Sigmoid colon (tissue), 3 donors: Measurements from ENCODE around the gene FBLN1.

Experiments used
- CTCF ChIP-seq, 4 experiments: fragments of 450-650 bp in 3 of 4; fragments of 200-600 bp in 1 of 4; IDR thresholded peaks; one replicate each; pipeline ENCODE4 v1.5.1; 2016 to 2019; ENCODE audit warnings: antibody characterized with exemption in 4 of 4, mild to moderate bottlenecking in 3 of 4, moderate library complexity in 2 of 4
- POLR2A ChIP-seq, 2 donors: fragments of 450-650 bp; IDR thresholded peaks; one replicate each; pipeline ENCODE4 v1.6.1; 2016; ENCODE audit warnings: antibody characterized with exemption in 2 of 2, mild to moderate bottlenecking in 2 of 2, moderate library complexity in 2 of 2

- TF ChIP-seq POLR2A (IDR thresholded peaks at IDR 0.05), result no peak
- TF ChIP-seq CTCF (IDR thresholded peaks at IDR 0.05), result no peak
Observed at GRCh38 chr22:45627489-45628233, 125.0 kb downstream of the FBLN1 start.
